ENCODE measurements around the gene CELF4.

DNA sequence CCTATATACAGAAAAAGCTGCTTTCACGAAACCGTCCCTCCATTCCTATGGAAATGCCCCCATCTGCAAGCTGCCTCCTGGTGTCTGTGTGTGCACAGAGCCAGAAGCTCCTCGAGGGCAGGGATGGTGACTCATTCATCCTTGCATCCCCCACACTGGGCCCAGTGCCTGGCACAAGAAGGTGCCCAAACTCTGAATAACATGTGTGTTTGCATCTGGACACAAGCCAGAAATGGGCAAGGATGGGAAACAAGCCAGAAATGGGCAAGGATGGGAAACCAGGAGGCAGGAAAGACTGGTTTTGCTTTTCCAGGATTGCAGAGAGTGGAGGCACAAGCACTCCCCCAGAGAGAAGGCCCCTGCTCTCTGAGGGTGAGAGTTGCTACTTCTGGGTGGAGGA, 313.9 kb downstream of the CELF4 start:
- TF ChIP-seq, protein P1, sequence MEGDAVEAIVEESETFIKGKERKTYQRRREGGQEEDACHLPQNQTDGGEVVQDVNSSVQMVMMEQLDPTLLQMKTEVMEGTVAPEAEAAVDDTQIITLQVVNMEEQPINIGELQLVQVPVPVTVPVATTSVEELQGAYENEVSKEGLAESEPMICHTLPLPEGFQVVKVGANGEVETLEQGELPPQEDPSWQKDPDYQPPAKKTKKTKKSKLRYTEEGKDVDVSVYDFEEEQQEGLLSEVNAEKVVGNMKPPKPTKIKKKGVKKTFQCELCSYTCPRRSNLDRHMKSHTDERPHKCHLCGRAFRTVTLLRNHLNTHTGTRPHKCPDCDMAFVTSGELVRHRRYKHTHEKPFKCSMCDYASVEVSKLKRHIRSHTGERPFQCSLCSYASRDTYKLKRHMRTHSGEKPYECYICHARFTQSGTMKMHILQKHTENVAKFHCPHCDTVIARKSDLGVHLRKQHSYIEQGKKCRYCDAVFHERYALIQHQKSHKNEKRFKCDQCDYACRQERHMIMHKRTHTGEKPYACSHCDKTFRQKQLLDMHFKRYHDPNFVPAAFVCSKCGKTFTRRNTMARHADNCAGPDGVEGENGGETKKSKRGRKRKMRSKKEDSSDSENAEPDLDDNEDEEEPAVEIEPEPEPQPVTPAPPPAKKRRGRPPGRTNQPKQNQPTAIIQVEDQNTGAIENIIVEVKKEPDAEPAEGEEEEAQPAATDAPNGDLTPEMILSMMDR (IDR thresholded peaks at IDR 0.05; ENCODE audit: insufficient read depth, low read length): no peak
- TF ChIP-seq SPI1 (IDR thresholded peaks at IDR 0.05; ENCODE audit: borderline replicate concordance, low read depth): no peak
- TF ChIP-seq, protein P2, sequence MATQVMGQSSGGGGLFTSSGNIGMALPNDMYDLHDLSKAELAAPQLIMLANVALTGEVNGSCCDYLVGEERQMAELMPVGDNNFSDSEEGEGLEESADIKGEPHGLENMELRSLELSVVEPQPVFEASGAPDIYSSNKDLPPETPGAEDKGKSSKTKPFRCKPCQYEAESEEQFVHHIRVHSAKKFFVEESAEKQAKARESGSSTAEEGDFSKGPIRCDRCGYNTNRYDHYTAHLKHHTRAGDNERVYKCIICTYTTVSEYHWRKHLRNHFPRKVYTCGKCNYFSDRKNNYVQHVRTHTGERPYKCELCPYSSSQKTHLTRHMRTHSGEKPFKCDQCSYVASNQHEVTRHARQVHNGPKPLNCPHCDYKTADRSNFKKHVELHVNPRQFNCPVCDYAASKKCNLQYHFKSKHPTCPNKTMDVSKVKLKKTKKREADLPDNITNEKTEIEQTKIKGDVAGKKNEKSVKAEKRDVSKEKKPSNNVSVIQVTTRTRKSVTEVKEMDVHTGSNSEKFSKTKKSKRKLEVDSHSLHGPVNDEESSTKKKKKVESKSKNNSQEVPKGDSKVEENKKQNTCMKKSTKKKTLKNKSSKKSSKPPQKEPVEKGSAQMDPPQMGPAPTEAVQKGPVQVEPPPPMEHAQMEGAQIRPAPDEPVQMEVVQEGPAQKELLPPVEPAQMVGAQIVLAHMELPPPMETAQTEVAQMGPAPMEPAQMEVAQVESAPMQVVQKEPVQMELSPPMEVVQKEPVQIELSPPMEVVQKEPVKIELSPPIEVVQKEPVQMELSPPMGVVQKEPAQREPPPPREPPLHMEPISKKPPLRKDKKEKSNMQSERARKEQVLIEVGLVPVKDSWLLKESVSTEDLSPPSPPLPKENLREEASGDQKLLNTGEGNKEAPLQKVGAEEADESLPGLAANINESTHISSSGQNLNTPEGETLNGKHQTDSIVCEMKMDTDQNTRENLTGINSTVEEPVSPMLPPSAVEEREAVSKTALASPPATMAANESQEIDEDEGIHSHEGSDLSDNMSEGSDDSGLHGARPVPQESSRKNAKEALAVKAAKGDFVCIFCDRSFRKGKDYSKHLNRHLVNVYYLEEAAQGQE (IDR thresholded peaks at IDR 0.05; ENCODE audit: insufficient replicate concordance, low read depth): no peak
